A549 treated with AZD9567 at 1 μM for 4 hours (cell line): ENCODE results near the gene ASTN1. TPM values are rescaled to one million over a fixed set of nuclear protein-coding genes. Genes with fewer than 3 reads are reported as not detected.

Experiments
- total RNA-seq: library from RNA; stranded (reverse); fragments of 200-300 nt; extraction: Qiagen RNA extraction; gene quantifications from 5 replicates; pipeline ENCODE4 v1.2.3, GENCODE V29; 2022; ENCODE audit not compliant: insufficient read depth

ASTN1 gene
- not detected in 5 replicates for total RNA-seq

DNA sequence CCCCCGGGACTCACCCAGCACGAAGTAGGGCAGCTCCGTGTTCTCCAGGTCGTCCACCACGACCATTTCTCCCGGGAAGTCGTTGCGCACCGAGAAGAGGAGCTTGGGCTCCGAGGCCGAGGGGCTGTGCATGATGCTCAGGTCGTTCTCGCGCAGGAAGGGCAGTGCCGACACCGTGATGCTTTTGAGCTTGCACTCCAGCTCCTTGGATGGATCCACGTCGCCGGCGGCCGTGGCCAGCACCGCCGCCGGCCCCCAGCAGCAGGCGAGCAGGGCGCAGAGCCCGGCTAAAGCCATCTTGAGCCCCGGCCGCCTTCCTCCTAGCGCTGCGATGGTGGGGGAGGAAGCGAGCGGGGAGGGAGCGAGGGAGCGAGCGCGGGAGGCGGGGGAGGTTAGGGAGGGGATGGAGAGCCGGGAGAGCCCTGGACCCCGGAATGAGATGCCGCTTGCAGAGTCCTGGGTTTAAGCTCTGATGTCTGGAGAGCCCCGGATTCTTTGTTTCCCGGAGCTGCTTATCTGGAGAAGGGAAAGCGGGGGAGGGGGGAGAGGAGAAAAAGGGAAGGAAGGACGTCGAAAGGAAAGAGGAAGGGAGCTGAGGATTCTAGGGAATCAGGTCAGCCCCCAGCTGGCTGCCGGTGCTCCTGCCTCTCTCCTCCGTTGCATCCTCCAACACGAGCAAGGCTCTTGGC is at the start of gene ASTN1:
TSS of gene ASTN1 (minus strand) at position 333 of the 689 bp plus-strand sequence. CDS start at position 297, 36 bp downstream.

GRCh38 chr1:177170756-177171535 is 6.4 kb upstream of the ASTN1 start, which contains the start of gene BRINP2:
BRINP2 (plus strand) TSS chr1:177170958; CDS start chr1:177229877, 58,919 bp downstream.

Other genes starting within 250 kb of the ASTN1 start
- 0.10 to 0.26 TPM (median 0.12 TPM) in 4 of 5 replicates, not detected in the other for gene BRINP2, start 6.2 kb upstream of the ASTN1 start, total RNA-seq